ENCODE measurements around the gene PPP2CA. TPM values are rescaled to one million over a fixed set of nuclear protein-coding genes. Genes with fewer than 3 reads are reported as not detected.
"Not testable (repeated sequence)": the region's sequence is repeated elsewhere in the genome, so short reads cannot be mapped to it uniquely, and the experiment has no call there.

Gene PPP2CA
- total and polyA plus RNA-seq, 2 of the 4 experiments (the other 2 are of a cell fraction) = 70.6 to 73.6 TPM

DNA sequence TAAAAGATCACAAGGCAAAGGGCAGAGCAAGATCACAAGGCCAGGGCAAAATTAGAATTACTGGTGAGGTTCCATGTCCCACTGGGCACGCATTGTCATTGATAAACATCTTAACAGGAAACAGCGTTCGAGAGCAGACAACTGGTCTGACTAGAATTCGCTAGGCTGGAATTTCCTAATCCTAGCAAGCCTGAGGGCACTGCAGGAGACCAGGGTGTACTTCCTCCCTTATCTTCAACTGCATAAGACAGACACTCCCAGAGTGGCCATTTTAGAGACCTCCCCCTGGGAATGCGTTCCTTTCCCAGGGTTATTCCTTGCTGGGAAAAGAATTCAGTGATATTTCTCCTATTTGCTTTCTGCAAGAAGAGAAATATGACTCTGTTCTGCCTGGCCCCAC, 36.8 kb upstream of the PPP2CA start:
- H3K36me3 ChIP-seq (ENCODE audit: control insufficient read depth, insufficient read depth, low read length); H2BK5ac ChIP-seq (ENCODE audit: low read depth, low read length, poor library complexity, severe bottlenecking); H3K4me1 ChIP-seq (ENCODE audit: control insufficient read depth, insufficient read depth, low read length); H4K8ac ChIP-seq (ENCODE audit: low read depth in 2 of 2, low read length in 2 of 2); H2AK9ac ChIP-seq (replicated peaks; ENCODE audit: low read depth, low read length, poor library complexity); H3K9ac ChIP-seq (ENCODE audit: low read depth, low read length); H2AFZ ChIP-seq (replicated peaks; ENCODE audit: low read length, poor library complexity); H4K20me1 ChIP-seq (ENCODE audit: insufficient read depth, low read length); H3K9me1 ChIP-seq (ENCODE audit: insufficient read depth, low read length); H3K27me3 ChIP-seq (ENCODE audit: control insufficient read depth, insufficient read depth, low read length); H2BK20ac ChIP-seq (ENCODE audit: low read depth, low read length); H3K79me1 ChIP-seq (ENCODE audit: low read depth in 1 of 2, low read length in 2 of 2); H2BK15ac ChIP-seq (ENCODE audit: low read depth, low read length); H2AK5ac ChIP-seq (ENCODE audit: low read depth, low read length); H3K4ac ChIP-seq (ENCODE audit: low read depth, low read length); intact Hi-C loops (cut with micrococcal nuclease); H3K27ac ChIP-seq (ENCODE audit: insufficient read depth, low read length); H3K4me3 ChIP-seq (ENCODE audit: insufficient read depth, low read depth, low read length); H3K23ac ChIP-seq (ENCODE audit: low read depth, low read length); H3K14ac ChIP-seq (replicated peaks; ENCODE audit: low read depth, low read length); ATAC-seq (ENCODE audit: low read depth); H2BK120ac ChIP-seq (ENCODE audit: low read depth, low read length); H3K9me3 ChIP-seq (ENCODE audit: control insufficient read depth, insufficient read depth, low read length); H4K91ac ChIP-seq (ENCODE audit: insufficient read depth, low read depth, low read length); H3K4me2 ChIP-seq (ENCODE audit: low read depth, low read length); dilution Hi-C loops (cut with HindIII; ENCODE audit: low sequenced_read_pairs, unreplicated experiment); H4K5ac ChIP-seq (ENCODE audit: low read depth, low read length); in situ Hi-C loops (cut with MboI; ENCODE audit: low sequenced_read_pairs); POLR2A ChIA-PET (ENCODE audit: unreplicated experiment); BruUV-seq (replicated peaks); DNase-seq; H3K56ac ChIP-seq (ENCODE audit: extremely low read depth, insufficient read depth, low read length); H3K18ac ChIP-seq (ENCODE audit: low read depth, low read length): not testable (repeated sequence)
- CTCF ChIA-PET = interaction anchor here (1.0 kb wide), 1 partner anchor 51 kb away, joined by 5 read pairs; no protein-coding TSS in a partner anchor
- WGBS, 2 experiments (ENCODE audit: extremely low coverage in 2 of 2, insufficient read length in 1 of 2) = 100% methylated on average over 1 of the region's 5 CpGs; no CpG with 5 or more reads in 1 of the 2 experiments

Measured in IMR-90 (cell line).